GM12891 (cell line): ENCODE measurements around the gene GLIS1.

Source experiments
- DNase-seq: peaks from one replicate; pipeline ENCODE4 v3.0.0; 2011; ENCODE audit warnings: low spot score; ENCODE audit not compliant: insufficient read length
- FAIRE-seq: peaks from 2 replicates; lab custom pipeline; 2011; peaks lifted over from hg19 to GRCh38; lab: Jason Lieb, UNC
- PAX5 ChIP-seq: IDR thresholded peaks from 2 replicates; pipeline ENCODE4 v1.6.1; 2011; ENCODE audit warnings: low read length, moderate library complexity, mild to moderate bottlenecking; ENCODE audit not compliant: insufficient read depth, severe bottlenecking
- POLR2A ChIP-seq: IDR thresholded peaks from 2 replicates; pipeline ENCODE4 v1.6.1; 2011; ENCODE audit warnings: low read depth, low read length, control low read depth
- POLR2AphosphoS5 ChIP-seq: IDR thresholded peaks from 2 replicates; pipeline ENCODE4 v1.6.1; 2011; ENCODE audit warnings: low read depth, low read length, control low read depth
- POU2F2 ChIP-seq: IDR thresholded peaks from 2 replicates; pipeline ENCODE4 v1.6.1; 2011; ENCODE audit warnings: low read depth, mild to moderate bottlenecking, control low read depth, low read length, moderate library complexity
- SPI1 ChIP-seq: IDR thresholded peaks from 2 replicates; pipeline ENCODE4 v1.6.1; 2011; ENCODE audit warnings: low read depth, low read length, control low read depth
- TAF1 ChIP-seq: IDR thresholded peaks from 2 replicates; pipeline ENCODE4 v1.6.1; 2011; ENCODE audit warnings: low read depth, low read length, control low read depth

The GLIS1 gene

DNA sequence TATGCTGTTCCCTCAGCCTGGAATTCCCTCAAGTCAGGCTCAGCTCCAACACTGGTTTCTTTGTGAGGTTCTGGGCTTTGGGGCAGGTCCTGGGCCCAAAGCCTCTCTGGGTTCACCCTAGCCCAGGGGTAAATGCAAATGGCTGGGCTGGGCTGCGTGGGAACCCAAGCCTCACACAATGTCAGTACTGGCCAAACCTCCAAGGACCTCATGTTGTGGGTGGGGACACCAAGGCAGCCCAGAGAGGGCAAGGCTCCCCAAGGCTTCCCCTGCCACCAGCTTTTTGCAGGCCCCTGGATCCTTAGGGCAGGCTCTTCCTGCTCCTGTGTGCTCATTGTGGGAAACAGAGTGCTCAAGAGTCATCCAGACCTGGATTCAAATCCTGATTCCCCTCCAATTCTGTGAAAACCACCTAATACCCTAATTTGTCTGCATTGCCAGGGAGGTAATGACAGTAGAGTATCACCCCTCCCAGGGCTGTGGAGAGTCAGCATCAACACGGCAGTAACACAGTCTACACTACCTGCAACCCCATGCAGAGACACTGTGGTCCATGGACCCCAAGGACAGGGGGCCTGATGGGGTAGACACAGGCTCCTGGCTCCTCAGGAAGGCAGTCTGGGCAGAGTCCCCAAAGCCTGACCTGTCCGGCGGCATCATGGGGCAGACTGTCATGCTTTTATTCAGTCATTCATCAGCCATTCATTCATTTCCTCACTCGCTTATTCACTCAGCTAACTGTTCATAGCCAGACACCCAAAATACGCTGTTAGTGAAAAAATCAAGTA is 194.0 kb downstream of the GLIS1 start:
- DNase-seq: no peak
- TF ChIP-seq PAX5 (no peak), SPI1 (no peak), POU2F2 (no peak), TAF1 (no peak), POLR2A (no peak), POLR2AphosphoS5 (no peak)
- no peak for FAIRE-seq

DNA sequence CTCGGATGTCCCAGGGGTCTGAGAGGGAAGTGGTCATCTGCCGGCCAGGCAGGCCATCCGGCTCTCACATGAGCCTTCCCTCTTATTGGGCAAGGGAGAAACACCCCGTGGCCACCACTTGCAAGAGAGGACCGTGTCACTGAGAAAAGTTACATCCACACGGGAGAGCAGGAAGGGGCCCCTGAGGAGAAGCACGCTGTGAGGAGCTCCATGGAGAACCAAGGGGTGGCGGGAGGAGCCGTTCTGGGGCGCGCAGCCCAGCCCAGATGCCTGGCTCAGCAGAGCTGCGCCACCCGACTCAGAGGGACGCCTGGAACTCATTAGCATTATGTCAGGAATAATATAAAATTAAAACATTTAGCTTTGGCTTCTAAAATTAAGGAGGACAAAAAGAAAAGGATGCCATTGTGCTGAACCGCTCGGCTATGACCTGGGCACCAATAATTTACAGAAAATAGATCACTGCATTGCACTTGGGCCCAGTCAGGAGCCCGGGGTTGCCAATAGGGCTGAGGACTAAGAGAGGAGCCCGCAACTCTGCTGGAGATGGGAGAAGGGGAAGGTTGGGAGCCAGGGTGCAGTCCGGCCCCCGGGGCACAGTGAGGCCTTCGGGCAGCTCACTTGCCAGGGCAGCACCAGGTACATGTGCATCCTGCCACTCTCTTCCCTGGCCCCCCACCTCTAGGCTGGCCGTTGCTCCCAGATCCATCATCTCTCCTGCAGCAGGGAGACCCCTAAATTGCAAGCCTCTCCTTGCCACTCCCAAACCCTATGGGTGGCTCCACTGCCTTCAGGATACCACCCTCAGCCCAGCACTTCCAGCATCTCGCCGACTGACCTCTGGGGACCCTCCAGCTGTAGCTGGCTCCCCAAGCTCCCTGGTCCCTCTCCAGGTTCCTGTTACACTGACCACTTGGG is 194.9 kb downstream of the GLIS1 start:
- FAIRE-seq (no peak), DNase-seq (no peak)
- TF ChIP-seq POLR2AphosphoS5: no peak
- no peak for TF ChIP-seq SPI1
- TF ChIP-seq POU2F2: no peak
- no peak for TF ChIP-seq TAF1
- TF ChIP-seq POLR2A: no peak
- no peak for TF ChIP-seq PAX5

DNA sequence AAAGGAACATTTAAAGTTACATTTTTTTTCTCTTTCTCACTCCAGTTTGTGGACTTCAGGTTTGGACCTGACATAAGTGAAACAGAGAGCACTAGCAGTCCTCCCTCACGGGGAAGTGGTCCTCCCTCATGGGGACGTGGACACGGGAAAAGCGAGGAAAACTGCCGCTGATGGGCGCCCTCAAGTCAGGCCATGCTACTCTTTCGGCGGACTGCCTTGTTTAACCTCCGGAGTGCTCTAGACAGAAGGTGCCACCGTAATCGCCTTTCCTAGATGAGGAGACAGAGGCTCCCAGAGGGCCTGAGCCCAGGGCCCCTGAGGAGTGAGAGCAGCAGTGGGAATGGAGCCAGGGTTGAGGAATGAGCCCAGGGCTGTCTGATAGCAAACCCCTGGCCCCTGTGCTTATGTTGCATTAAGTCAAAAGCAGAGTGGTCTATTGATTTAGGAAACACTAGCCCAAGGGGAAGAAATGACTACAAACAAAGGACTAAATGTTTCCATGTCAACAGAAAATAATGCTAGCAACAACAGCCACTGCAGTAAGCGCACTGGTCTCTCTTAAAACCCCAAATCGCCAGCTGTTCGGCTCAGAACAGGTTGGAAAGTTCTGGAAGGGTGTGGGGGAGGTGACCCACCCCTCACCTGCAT is 195.7 kb downstream of the GLIS1 start:
- DNase-seq: no peak
- TF ChIP-seq POU2F2 (no peak), PAX5 (no peak), POLR2AphosphoS5 (no peak), TAF1 (no peak)
- FAIRE-seq: no peak

DNA sequence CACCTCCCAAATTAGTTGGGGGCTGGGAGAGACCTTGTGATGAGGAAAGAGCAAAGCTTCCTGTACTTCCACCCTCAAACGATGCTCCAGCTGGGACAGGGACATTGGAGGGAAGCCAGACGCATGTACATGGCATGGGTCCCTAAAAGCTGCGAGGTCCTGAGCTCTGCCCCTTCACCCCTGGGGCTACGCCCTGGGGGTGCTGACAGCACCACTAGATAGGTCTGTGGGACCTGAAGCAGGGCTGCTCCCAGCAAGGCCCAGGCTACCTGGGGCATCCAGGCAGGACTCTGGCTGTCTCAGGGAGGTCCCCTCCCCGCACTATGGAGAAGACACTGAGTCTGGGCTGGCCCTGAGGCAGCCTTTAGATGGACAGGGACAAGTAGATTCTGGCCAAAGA is 196.4 kb downstream of the GLIS1 start:
- no peak for TF ChIP-seq PAX5
- TF ChIP-seq TAF1: no peak
- no peak for TF ChIP-seq POLR2AphosphoS5
- TF ChIP-seq POU2F2: no peak
- TF ChIP-seq POLR2A: no peak
- no peak for TF ChIP-seq SPI1
- FAIRE-seq: no peak
- DNase-seq: no peak

DNA sequence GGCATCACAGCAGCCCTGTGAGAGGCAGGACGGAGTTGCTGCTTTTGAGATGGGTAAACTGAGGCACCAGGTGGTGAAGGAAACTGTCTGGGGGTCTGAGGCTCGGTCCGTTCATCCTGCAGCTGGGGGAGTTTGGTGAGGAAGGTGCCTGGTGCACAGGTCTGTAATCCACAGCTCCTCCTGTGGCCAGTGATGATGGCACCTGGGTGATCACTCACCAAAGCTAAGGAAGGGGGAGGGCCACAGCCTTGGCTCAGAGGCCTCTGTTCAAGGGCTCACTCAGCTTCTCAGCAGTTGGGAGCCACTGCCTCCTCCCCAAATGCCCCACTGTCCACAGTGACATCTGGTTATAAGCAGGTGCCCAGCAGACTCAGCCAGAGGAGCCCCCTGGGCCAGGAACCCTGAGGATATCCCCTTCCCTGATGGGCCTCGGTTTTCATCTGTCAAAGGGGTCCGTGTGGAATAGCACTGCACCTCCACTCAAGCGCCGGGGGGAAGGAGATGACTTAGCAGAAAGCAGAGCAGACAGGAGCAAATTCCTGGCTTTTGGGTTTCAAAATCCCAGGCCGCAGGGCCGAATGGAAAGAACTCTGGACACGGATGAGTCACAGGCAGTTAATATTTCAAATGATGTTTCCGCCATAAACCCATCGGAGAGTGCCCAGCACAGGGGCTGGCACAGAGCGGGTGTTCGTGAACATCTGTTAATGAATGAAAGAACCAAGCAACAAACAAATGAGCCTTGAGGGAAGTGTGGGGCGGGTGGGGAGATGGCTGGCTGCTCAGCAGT is 197.0 kb downstream of the GLIS1 start:
- no peak for FAIRE-seq
- DNase-seq: no peak
- TF ChIP-seq SPI1 (no peak), POU2F2 (no peak), PAX5 (no peak), POLR2A (no peak), POLR2AphosphoS5 (no peak), TAF1 (no peak)

DNA sequence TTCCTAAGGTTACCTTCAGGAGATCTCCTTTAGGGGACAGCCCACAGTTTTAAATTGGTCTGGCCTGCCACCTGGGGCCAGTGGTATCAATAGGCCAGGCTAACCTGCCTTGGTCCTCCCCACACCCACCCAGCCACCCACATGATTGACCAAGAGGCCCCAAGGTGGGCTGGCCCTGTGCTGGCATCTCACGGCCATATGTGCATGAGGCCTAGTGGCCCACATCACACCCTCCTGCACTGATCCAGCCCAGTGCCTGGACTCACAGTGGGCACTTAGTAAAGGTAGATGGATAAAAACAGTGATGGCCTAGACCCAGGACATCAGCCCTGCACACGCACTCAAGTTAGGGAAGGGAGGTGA is 197.7 kb downstream of the GLIS1 start:
- FAIRE-seq (no peak), DNase-seq (no peak)
- TF ChIP-seq POLR2A (no peak), PAX5 (no peak), TAF1 (no peak), POLR2AphosphoS5 (no peak)

DNA sequence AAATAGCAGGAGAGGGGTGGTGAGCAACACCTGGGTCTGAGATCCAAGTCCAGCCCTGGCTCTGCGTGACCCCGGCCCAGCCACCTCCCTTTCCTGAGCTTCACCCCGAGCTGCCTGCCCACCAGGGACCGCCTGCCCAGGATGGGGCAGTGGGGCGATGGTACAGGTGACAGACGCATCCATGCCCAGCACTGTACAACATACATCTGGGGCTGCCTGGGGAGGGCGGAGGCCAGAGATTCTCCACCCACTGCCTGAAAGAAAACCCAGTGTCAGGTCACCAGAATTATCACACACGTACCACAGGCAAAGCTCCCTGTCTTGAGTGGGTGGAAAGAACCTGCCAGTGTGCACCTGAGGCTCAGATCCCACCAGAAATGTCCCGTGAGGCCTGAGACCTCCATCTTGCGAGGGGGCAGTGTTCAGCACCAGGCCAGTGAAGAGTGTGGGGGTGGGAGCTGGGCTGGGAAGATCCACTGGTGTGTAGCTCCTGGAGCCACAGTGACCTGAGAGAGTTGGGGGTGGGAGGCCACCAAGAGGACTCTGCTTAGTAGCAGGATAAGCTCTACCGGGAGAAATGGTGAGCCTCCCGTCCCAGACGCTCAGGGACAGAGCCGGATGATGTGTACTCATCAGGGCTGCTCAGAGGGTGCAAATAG is 198.2 kb downstream of the GLIS1 start:
- TF ChIP-seq POLR2A: no peak
- TF ChIP-seq PAX5: no peak
- no peak for TF ChIP-seq POU2F2
- no peak for TF ChIP-seq SPI1
- no peak for TF ChIP-seq POLR2AphosphoS5
- TF ChIP-seq TAF1: no peak
- DNase-seq (no peak), FAIRE-seq (no peak)

DNA sequence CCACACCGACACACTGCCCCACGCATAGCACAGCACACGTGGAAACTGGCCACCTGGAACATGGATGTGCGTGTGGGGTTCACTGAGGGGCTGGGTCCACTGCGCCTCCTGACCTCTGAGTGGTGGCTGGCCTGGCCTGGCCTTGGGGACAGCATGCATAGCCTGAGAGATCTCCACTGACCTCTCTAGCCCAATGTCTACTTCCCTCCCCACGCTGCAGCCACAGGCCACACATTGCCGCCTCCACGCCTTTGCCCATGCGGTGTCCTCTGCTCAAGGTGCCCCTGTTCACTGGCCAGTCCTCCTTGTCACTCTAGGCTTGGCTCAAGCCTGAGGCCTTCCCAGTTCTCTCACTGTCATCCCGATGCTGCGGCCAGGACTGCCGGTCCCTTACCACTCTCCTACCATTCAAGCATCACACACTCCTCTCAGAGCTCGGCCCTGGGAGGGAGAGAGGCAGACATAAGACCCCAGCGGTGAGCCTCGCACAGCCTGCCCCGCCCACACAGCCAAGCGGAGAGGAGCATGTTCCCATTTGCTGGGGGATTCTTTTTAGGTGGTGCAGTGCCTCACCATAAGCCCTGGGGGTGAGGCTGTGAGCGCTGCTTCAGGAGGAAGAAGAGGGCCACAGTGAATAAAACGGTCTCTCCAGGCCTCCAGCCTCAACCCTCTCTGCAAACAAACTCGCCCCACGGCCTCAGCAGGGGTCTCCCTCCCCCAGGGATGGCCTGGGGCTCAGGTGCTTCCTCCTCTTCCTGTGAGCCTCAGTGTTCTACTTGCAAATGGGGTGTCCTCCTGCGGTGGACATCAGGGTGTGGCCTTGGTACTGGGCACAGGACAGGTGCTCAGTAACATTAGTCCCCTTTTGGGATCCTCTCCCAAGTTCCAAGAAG is 199.0 kb downstream of the GLIS1 start:
- no peak for DNase-seq
- TF ChIP-seq SPI1 (no peak), POLR2AphosphoS5 (no peak), PAX5 (no peak), POU2F2 (no peak), TAF1 (no peak), POLR2A (no peak)
- FAIRE-seq: no peak
